Mucosa of rectum (tissue), 2 donors: Measurements from ENCODE around the gene ERFE.

Experiments
- H3K27ac ChIP-seq, 2 donors: one replicate each; pipeline ENCODE4 v1.7.0; 2013; ENCODE audit warnings: inconsistent platforms in 2 of 2, low read depth in 2 of 2, low read length in 2 of 2
- H3K27me3 ChIP-seq, 2 donors: one replicate each; pipeline ENCODE4 v1.7.0; 2013; ENCODE audit warnings: low read length in 2 of 2; ENCODE audit not compliant: control insufficient read depth in 2 of 2, insufficient read depth in 2 of 2
- H3K36me3 ChIP-seq, 2 donors: one replicate each; pipeline ENCODE4 v1.7.0; 2013; ENCODE audit warnings: low read length in 2 of 2; ENCODE audit not compliant: control insufficient read depth in 2 of 2, insufficient read depth in 2 of 2
- H3K4me1 ChIP-seq, 2 donors: one replicate each; pipeline ENCODE4 v1.7.0; 2013; ENCODE audit warnings: low read length in 2 of 2, mild to moderate bottlenecking in 1 of 2; ENCODE audit not compliant: control insufficient read depth in 2 of 2, insufficient read depth in 2 of 2
- H3K4me3 ChIP-seq, 2 donors: one replicate each; pipeline ENCODE4 v1.7.0; 2013; ENCODE audit warnings: low read length in 2 of 2
- H3K9ac ChIP-seq, 2 donors: one replicate each; pipeline ENCODE4 v1.7.0; 2013; ENCODE audit warnings: low read length in 2 of 2, low read depth in 1 of 2, mild to moderate bottlenecking in 1 of 2
- H3K9me3 ChIP-seq, 2 donors: one replicate each; pipeline ENCODE4 v1.7.0; 2013; ENCODE audit warnings: low read length in 2 of 2; ENCODE audit not compliant: control insufficient read depth in 2 of 2
- donor health status: healthy.
- donor health status: Normal muscosa, but diverticular disease.

The ERFE gene

GRCh38 chr2:238183821-238184220 is 25.1 kb downstream of the ERFE start:
- Histone ChIP-seq H3K27me3 (no peaks in the 10 kb centered on the region), H3K9me3 (no peaks in the 10 kb centered on the region), H3K9ac (no peak overlapping the region), H3K27ac (no peak overlapping the region), H3K4me3 (no peak overlapping the region), H3K4me1 (no peaks in the 10 kb centered on the region), H3K36me3 (peaks cover 83 to 85% of the 10 kb centered on the region in 2 donors)

DNA sequence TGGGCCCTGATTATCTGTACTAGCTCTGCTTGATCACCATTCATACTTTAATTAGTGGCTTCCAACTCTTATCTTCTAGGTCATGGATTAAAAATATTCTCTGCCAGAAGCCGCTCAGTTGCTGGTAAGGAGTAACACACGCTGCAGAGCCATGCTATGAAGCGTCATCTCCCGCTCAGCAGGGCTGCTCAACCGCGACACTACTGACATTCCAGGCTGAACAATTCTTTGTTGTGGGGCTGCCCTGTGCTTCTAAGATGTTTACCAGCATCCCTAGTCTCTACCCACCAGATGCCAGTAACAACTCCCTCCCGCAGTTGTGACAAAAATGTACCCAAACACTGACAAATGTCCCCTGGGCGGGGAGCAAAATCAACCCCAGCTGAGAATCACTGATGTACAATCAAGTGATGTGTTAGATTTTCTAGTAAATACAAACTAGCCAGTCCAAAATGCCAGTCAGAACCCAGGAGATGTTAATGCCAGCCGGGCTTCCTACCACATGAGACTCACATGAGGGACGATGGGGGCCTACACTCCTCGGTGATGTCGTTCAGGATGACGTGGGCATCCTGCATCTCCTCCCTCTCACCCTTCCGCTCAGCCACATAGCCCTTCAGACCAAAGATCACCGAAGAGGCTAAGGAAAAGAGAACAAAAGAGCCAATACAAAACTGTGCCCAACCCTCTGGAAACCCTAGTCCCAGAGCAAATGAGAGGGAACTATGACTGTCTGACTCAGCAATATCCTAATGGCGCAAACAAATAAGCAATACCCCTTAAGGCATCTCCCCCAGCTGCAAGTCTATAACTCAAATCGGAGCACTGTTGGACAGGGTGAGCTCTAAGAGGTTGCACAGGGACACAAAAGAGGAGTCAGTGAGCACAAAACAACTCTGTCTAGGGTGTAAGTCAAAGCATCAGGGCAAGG is 29.1 kb downstream of the ERFE start:
- H3K27me3 ChIP-seq, result no peaks in the 10 kb centered on the region
- peaks cover 70 to 71% of the 10 kb centered on the region in 2 donors for H3K36me3 ChIP-seq
- H3K27ac ChIP-seq, result no peak overlapping the region
- H3K4me3 ChIP-seq, result no peak overlapping the region
- no peaks in the 10 kb centered on the region for H3K9me3 ChIP-seq
- H3K4me1 ChIP-seq, result no peaks in the 10 kb centered on the region
- H3K9ac ChIP-seq, result no peak overlapping the region

DNA sequence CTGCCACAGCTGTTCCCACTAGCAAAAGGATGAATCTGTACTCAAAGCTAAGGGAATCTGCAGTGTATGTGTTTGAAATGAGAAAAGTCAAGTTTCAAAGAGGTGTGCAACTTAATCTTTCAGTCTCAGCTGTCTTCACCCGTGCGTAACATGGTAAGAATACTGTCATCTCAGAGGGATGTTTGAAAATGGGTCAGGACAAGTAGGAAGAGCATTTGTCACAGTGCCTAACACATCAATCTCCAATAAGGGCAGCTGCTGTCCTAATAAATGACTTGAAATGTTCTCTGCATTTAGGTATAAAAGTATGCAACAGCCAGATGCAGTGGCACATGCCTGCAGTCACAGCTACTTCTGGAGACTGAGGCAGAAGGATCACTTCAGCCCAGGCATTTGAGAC is 31.7 kb downstream of the ERFE start:
- H3K27ac ChIP-seq, result no peak overlapping the region
- peaks cover 57 to 66% of the 10 kb centered on the region in 2 donors for H3K36me3 ChIP-seq
- no peaks in the 10 kb centered on the region for H3K4me1 ChIP-seq
- H3K4me3 ChIP-seq, result no peak overlapping the region
- no peak overlapping the region for H3K9ac ChIP-seq
- H3K9me3 ChIP-seq, result no peaks in the 10 kb centered on the region
- H3K27me3 ChIP-seq, result no peaks in the 10 kb centered on the region

DNA sequence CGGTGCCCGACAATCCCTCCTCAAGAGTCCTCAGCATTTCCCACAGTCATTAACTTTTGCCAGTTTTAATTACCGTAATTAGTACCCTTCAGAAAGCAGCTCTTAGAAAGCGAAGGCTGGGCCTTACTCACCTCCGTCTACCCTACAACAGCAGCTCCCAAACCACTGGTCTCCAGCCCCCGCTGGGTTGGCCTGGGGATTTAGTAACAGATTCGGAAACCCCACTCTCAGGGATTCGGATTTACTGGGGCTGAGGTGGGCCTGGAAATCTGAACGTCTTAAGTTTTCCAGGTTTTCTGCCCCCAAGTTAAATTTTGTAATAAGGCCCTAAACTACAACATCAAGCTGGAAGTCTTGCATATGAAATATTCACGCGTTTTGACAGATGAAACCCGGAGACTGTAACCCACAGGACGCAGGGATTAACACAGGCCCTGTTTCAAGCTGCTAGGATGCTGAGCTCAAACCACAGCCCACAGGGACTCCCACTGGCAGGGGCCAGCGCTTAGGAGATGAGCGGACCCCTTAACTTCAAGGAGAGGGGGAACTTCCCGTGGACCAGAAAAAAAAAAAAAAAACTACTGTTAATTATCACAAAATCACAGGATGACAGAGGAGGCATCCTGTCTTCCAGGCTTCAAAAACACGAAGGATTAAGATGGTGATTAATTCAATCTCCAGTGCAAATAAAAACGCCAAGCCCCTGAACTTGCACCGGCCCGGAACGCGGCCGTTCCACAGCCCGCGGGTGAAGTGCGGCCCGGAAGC is 43.7 kb downstream of the ERFE start:
- H3K4me3 ChIP-seq, result peak overlapping the region; percentile 73 to 87
- H3K4me1 ChIP-seq, result peaks cover 10 to 15% of the 10 kb centered on the region in 2 donors
- H3K36me3 ChIP-seq, result no peaks in the 10 kb centered on the region
- H3K27ac ChIP-seq, result peak overlapping the region; percentile 87 to 91
- H3K9me3 ChIP-seq, result no peaks in the 10 kb centered on the region
- peak overlapping the region; percentile 87 for H3K9ac ChIP-seq
- H3K27me3 ChIP-seq, result no peaks in the 10 kb centered on the region

- H3K27me3 ChIP-seq, result peaks cover 0 to 2% of the 10 kb centered on the region in 2 donors
- H3K27ac ChIP-seq, result peak within 1 kb of the TSS; percentile 87 to 91
- peak within 1 kb of the TSS; percentile 87 to 90 for H3K9ac ChIP-seq
- H3K9me3 ChIP-seq, result no peaks in the 10 kb centered on the region
- no peaks in the 10 kb centered on the region for H3K36me3 ChIP-seq
- H3K4me1 ChIP-seq, result peaks cover 10 to 15% of the 10 kb centered on the region in 2 donors
- peak within 1 kb of the TSS; percentile 73 to 87 for H3K4me3 ChIP-seq
Measured at GRCh38 chr2:238203094-238203972, 44.6 kb downstream of the ERFE start, which contains the start of gene ILKAP. TSS of gene ILKAP (minus strand) at chr2:238203695. CDS start at chr2:238203553, 142 bp downstream.

DNA sequence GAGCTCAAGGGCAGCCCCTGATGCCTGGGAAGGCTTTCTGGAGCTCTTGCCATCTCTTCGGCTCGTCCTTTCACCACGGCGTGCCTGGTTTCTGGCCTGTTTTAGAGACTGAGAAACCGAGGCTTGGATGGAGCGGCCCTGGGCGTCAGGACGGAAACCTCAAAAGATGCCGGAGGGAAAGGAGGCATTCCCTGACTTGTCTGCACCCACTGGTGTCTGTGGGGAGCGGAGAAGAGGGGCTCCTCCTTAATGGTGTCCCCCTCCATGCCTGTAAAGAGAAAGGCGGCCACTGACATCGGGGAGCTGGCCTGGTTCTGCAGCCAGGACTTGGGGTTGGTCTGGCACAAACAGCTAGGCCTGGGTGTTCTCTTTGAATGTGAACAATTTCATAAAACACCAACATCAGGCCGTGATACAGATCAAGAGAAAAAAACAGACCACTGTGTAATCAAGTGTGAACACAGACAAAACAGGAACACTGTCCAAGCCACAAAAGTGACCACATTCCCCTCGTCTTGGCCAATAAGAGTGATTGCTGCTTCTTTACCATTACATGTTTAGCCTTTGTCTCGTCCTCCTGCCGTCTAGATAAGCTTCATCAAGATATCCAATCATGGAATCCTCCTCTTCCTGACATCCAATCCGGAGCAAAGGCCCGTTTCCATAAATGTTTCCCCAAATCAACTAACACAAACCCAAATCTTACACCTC is 45.4 kb downstream of the ERFE start:
- H3K27me3 ChIP-seq, result peaks cover 0 to 2% of the 10 kb centered on the region in 2 donors
- H3K4me3 ChIP-seq, result peak overlapping the region; percentile 70 to 82
- H3K9me3 ChIP-seq, result no peaks in the 10 kb centered on the region
- no peaks in the 10 kb centered on the region for H3K36me3 ChIP-seq
- H3K9ac ChIP-seq, result peak overlapping the region; percentile 83 to 90
- H3K27ac ChIP-seq, result peak overlapping the region; percentile 69 to 86
- H3K4me1 ChIP-seq, result peaks cover 10 to 15% of the 10 kb centered on the region in 2 donors

DNA sequence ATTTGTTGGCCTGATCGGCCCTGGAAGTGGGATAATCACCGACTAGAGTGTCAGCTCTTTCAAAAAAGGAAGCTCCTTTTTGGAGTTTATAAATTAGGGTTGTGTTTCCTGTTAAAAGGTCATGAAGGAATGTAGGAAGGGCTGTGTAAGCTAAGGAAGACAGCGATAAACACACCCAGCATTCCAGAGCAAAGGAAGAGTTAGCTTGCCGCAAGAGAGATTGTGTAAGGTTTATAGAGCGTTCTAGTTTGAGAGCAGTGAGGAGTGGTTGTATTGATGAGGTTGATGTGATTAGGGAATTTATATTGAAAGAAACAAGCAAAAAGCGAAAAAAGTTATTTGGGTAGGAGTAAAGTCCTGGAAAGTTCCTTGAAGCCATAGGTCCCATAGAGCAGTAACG is 48.2 kb downstream of the ERFE start:
- no peak overlapping the region for H3K9ac ChIP-seq

DNA sequence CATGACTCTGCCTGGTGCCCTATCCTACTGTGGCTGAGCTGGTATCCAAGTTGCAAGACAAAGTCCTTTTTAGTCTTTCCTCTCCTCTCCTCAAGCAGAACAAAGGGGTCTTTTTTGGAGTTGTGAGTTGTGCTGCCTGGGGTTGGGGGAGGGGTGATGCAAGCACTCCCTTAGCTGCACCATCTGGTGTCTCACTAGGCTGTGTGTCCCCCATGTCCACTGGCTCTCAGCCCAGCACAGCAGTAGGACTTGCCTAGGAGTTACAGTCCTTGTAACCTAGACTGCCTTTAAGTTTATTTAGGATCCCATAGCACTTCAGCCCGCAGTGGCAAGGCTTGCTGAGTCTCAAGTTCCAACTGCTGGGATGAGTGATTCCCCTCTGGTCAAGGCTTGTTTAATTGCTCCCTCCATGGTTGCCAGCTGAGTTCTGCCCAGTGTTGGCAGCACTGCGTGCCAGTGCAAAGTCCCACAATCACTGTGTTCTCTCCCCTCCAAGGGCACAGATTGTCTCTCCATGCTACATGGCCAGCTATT is 57.9 kb downstream of the ERFE start:
- Histone ChIP-seq H3K4me3 (no peak overlapping the region), H3K27ac (no peak overlapping the region), H3K27me3 (no peaks in the 10 kb centered on the region), H3K36me3 (no peaks in the 10 kb centered on the region), H3K9me3 (no peaks in the 10 kb centered on the region), H3K4me1 (no peaks in the 10 kb centered on the region), H3K9ac (no peak overlapping the region)

More for the DNA sequence above, 48.2 kb downstream of the ERFE start:
- Histone ChIP-seq H3K4me3 (no peak overlapping the region), H3K27me3 (peaks cover 0 to 2% of the 10 kb centered on the region in 2 donors), H3K9me3 (no peaks in the 10 kb centered on the region), H3K4me1 (peaks cover 6 to 8% of the 10 kb centered on the region in 2 donors), H3K36me3 (no peaks in the 10 kb centered on the region), H3K27ac (no peak overlapping the region)
